HL-60/S4 treated with retinoic acid at 250 ng/mL for 4 days and 3 days (cell line): ENCODE results near the gene SLC25A21.
"Not testable (repeated sequence)": the region's sequence is repeated elsewhere in the genome, so short reads cannot be mapped to it uniquely, and the experiment has no call there.

Experiments used
- in situ Hi-C: fragments of 300-500 bp; cut with MboI; formaldehyde crosslinking; loops from 2 replicates; pipeline ENCODE4 v1.7.0; 2022; ENCODE audit warnings: low sequenced_read_pairs

The SLC25A21 gene

GRCh38 chr14:36844443-36845195, 327.8 kb downstream of the SLC25A21 start:
- in situ Hi-C loops: no loop called here

DNA sequence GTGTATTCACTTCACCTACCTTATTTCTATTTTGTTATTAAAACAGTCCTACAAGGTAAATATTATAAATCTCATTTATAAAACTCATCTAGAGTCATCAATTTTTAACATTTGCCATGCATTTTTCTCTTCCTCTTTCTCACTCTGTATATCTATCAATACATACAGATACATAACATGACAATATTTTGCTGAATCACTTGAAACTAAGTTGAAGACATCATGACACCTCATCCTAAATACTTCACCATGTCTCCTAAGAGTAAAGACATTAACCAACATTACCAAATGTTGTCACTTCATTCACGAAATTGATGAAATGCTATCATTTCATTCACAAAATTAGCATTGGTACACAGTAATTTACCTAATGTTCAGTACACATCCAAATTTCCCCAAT, 329.0 kb downstream of the SLC25A21 start:
- in situ Hi-C loops: no loop called here

GRCh38 chr14:36835128-36835527, 337.3 kb downstream of the SLC25A21 start:
- in situ Hi-C loops: no loop called here

- in situ Hi-C loops: no loop called here
Observed at GRCh38 chr14:36834293-36834692, 338.1 kb downstream of the SLC25A21 start.

DNA sequence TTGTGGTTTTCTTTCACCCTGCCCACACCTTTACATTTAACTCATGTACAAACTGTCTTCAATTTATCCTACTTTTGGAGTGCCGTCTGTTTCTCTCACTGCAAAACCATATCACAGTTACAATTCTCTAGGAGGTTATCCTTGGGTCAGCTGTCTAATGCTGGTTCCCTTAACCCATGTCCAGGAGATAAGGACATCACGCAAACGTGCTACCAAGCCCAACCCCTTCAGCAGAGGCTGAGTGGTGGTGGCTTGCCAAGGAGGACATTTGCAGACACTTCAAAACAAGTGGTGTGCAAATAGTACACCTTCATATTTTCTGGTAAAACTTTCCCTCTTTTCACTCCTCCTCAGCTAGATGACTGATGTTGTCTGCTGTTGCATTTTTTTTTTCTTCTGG, 342.9 kb downstream of the SLC25A21 start:
- in situ Hi-C loops: no loop called here

GRCh38 chr14:36827861-36828260, 344.5 kb downstream of the SLC25A21 start:
- in situ Hi-C loops: no loop called here

- in situ Hi-C loops: no loop called here
Observed at GRCh38 chr14:36826614-36827013, 345.8 kb downstream of the SLC25A21 start.

DNA sequence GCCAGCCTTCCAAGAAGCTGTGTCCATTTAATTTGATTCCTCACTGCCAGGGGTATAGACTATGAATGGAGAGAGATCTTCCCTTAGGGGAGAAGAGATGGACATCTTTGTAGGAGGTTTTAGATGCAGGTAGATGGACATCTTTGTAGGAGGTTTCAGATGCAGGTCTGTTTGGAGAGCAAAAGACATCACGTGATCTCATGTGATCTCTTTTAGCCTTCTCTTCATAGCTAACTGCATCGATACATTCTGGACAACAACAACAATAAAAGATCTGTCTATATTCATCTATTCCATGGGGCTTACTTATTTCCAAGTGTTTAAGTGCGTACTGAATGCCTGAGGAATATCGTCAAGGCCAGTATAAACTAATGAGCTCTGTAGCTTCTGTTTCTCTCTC, 347.6 kb downstream of the SLC25A21 start:
- in situ Hi-C loops: no loop called here

GRCh38 chr14:36823651-36824050, 348.8 kb downstream of the SLC25A21 start:
- in situ Hi-C loops: no loop called here

DNA sequence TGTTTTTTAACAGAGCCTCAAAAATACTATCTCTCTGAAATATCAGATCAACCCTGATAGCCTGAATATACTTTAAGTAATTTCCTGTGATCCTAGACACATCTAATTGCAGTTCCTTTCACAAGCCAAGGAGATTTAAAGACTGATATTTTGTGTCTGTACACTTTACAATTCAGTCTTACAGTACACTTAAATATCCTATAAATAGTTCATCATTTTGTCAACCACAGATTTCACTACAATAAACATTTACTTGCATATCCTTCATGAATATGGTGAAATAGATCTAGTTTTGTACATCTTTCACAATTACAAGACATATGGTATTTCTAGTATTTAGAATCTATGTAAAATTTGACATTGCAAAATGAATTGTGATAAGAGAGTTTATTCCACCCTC, 349.7 kb downstream of the SLC25A21 start:
- in situ Hi-C loops: no loop called here

DNA sequence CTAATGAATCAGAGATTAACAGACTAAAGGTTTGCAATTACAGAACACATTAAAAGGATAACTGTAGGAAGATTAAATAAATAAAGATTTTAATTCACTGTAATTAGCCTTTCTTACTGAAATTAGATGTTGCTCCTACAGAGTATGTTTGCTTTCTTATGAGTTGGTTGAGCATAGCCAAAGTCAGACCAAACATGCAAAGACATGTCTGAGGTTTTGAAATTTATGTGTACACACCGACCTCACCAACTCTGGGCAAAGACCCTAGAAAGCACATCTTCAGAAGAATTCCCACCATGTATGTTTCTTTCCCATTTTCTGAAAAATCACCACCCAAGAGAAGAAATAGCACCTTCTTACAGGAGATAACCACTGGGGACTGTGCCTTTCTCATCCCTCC, 351.5 kb downstream of the SLC25A21 start:
- in situ Hi-C loops: no loop called here

DNA sequence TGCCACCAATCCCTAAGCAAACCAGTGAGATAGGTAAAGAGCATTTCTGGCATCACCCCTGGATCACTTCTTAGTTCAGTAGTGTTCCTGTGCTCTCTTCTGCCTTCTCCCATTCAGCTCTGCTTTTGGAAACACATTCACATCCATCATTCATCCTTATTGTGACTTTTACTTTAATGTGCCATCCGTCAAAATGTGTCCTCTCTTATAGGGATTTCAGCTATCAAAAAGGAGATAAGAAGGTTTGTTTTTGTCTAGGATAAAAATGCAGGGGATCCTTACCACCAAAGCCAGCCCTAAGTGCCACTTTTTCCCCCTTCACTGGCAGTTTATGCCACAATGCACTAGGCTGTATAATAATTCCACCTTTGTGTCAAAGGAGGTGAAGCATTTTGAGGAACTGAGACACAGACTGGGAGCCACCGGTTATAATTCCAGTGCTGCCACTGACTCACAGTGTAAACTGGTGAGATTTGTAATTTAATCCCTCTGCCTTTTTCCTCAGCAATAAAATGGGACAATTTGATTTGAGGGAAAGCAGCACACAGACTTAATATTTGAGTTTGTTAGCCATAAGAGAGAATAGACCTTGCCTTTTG, 352.2 kb downstream of the SLC25A21 start:
- in situ Hi-C loops: no loop called here

GRCh38 chr14:36818794-36819384, 353.5 kb downstream of the SLC25A21 start:
- in situ Hi-C loops: no loop called here

- in situ Hi-C loops: no loop called here
Observed at GRCh38 chr14:36818246-36818645, 354.2 kb downstream of the SLC25A21 start.

GRCh38 chr14:36817071-36817930, 355.1 kb downstream of the SLC25A21 start:
- in situ Hi-C loops: no loop called here

DNA sequence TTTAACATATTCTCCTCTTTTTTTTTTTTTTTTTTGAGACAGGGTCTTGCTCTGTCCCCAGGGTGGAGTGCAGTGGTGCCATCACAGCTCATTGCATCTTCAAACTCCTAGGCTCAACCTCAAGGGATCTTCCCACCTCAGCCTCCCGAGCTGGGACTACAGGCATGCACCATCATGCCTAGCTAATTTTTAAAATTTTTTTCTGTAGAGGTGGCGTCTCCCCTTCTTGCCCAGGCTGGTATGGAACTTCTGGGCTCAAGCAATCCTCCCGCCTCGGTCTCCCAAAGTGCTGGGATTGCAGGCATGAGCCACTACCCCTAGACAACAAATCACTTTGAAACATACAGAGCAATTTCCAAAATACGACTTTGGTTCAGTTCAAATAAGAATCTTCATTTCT, 355.9 kb downstream of the SLC25A21 start:
- in situ Hi-C loops: no loop called here

- in situ Hi-C loops: not testable (repeated sequence)
Observed at GRCh38 chr14:36814783-36815182, 357.6 kb downstream of the SLC25A21 start.

DNA sequence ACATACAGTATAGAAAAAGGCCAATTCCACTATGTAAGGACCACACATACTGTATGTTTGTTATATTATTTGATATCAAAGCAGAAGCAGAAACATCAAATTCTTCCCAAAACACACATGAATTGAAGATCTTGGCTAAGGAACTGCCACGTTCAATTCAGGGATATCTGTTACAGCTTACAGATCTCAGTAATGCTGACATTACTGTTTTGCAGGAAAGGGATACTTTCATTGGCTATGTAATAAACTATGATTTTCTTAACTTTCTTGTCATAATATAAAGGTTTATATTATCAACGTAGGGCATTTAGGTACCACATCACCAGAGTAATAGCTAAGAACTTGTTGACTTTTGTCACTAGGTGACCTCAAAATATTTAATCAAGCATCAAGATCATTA, 362.2 kb downstream of the SLC25A21 start:
- in situ Hi-C loops: no loop called here

- in situ Hi-C loops: no loop called here
Observed at GRCh38 chr14:36807727-36808126, 364.7 kb downstream of the SLC25A21 start.

DNA sequence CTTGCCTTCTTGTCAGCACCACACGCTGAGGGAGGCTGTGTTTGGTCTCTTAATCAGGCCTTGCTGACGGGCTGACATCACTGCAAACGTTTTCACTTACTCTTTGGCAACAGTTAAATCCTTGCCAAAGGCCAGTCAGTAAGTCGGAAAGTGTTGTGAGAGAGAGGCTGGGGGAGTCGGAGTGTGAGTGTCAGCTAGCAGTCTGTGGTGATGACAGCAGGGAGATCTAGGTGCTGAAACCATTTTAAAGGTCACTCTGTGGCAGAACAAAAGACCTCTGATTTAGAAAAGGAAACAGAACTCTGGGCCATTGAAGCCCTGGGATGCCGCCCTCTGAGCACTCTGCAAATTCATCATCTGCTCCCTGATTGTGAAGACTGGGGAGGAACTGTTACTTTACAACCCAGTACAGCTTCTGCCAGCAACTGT, 367.3 kb downstream of the SLC25A21 start:
- in situ Hi-C loops: no loop called here

GRCh38 chr14:36797634-36798033, 374.8 kb downstream of the SLC25A21 start:
- in situ Hi-C loops: no loop called here
